SK-N-SH treated with all-trans-retinoic acid at 6 μM for 48 hours (cell line): ENCODE measurements around the gene A3GALT2.

Experiments
- ATAC-seq: fragments of 200-7000 bp; cut with Tn5 transposase; 3 replicates; pipeline ENCODE4 v1.9.1; 2020; ENCODE audit warnings: mild to moderate bottlenecking, moderate library complexity
- ARNTL ChIP-seq: fragments of 450-650 bp; formaldehyde crosslinking; IDR thresholded peaks from 2 replicates; pipeline ENCODE4 v1.5.0; 2020; ENCODE audit warnings: low read depth, mild to moderate bottlenecking, moderate library complexity, borderline replicate concordance
- BACH2 ChIP-seq: fragments of 250-450 bp; sonication (Bioruptor Pico); IDR thresholded peaks from 2 replicates; pipeline ENCODE4 v1.9.0; 2021; ENCODE audit warnings: mild to moderate bottlenecking, borderline replicate concordance
- CREB5 ChIP-seq: fragments of 250-450 bp; sonication (Bioruptor Pico); IDR thresholded peaks from 2 replicates; pipeline ENCODE4 v1.5.1; 2020; ENCODE audit warnings: low read depth, mild to moderate bottlenecking, moderate library complexity
- CSDC2 ChIP-seq: fragments of 250-450 bp; sonication (Bioruptor Pico); IDR thresholded peaks from 2 replicates; pipeline ENCODE4 v1.5.0; 2020; ENCODE audit warnings: mild to moderate bottlenecking, moderate library complexity
- ESRRG ChIP-seq: fragments of 250-450 bp; sonication (Bioruptor Pico); IDR thresholded peaks from 2 replicates; pipeline ENCODE4 v1.6.1; 2021; ENCODE audit warnings: mild to moderate bottlenecking
- GLIS3 ChIP-seq: fragments of 250-450 bp; sonication (Bioruptor Pico); IDR thresholded peaks from 2 replicates; pipeline ENCODE4 v1.5.0; 2020; ENCODE audit warnings: mild to moderate bottlenecking, moderate library complexity
- ISL1 ChIP-seq: fragments of 250-450 bp; sonication (Bioruptor Pico); IDR thresholded peaks from 2 replicates; pipeline ENCODE4 v2.1.2; 2022; ENCODE audit warnings: mild to moderate bottlenecking, moderate library complexity
- OSR1 ChIP-seq: fragments of 250-450 bp; sonication (Bioruptor Pico); IDR thresholded peaks from 2 replicates; pipeline ENCODE4 v1.8.0; 2022; ENCODE audit warnings: moderate library complexity, mild to moderate bottlenecking, inconsistent platforms
- PPARA ChIP-seq: fragments of 250-450 bp; sonication (Bioruptor Pico); IDR thresholded peaks from 2 replicates; pipeline ENCODE4 v1.5.0; 2020; ENCODE audit warnings: mild to moderate bottlenecking, borderline replicate concordance
- RARB ChIP-seq: fragments of 250-450 bp; sonication (Bioruptor Pico); IDR thresholded peaks from 2 replicates; pipeline ENCODE4 v1.8.0; 2021; ENCODE audit warnings: mild to moderate bottlenecking, moderate library complexity
- TCF4 ChIP-seq: fragments of 250-450 bp; sonication (Bioruptor Pico); IDR thresholded peaks from 2 replicates; pipeline ENCODE4 v1.8.0; 2021; ENCODE audit warnings: mild to moderate bottlenecking, moderate library complexity, borderline replicate concordance
- TOX ChIP-seq: fragments of 250-450 bp; sonication (Bioruptor Pico); IDR thresholded peaks from 2 replicates; pipeline ENCODE4 v1.8.0; 2021; ENCODE audit warnings: mild to moderate bottlenecking, moderate library complexity, borderline replicate concordance
- ZC3H10 ChIP-seq: fragments of 250-450 bp; sonication (Bioruptor Pico); IDR thresholded peaks from 2 replicates; pipeline ENCODE4 v1.5.1; 2021; ENCODE audit warnings: mild to moderate bottlenecking, moderate library complexity
- ZFP3 ChIP-seq: fragments of 250-450 bp; sonication (Bioruptor Pico); IDR thresholded peaks from 2 replicates; pipeline ENCODE4 v1.5.0; 2020; ENCODE audit warnings: mild to moderate bottlenecking, moderate library complexity
- ZFP30 ChIP-seq: fragments of 450-650 bp; formaldehyde crosslinking; IDR thresholded peaks from 2 replicates; pipeline ENCODE4 v1.5.0; 2022; ENCODE audit warnings: mild to moderate bottlenecking, moderate library complexity
- ZNF70 ChIP-seq: fragments of 450-650 bp; formaldehyde crosslinking; IDR thresholded peaks from 2 replicates; pipeline ENCODE4 v1.5.0; 2020; ENCODE audit warnings: mild to moderate bottlenecking, moderate library complexity
- ZNF8 ChIP-seq: fragments of 450-650 bp; formaldehyde crosslinking; IDR thresholded peaks from 2 replicates; pipeline ENCODE4 v1.5.0; 2020; ENCODE audit warnings: mild to moderate bottlenecking, moderate library complexity
- TF ChIP-seq, protein P1 (sequence below): fragments of 250-450 bp; sonication (Bioruptor Pico); IDR thresholded peaks from 2 replicates; pipeline ENCODE4 v1.8.0; 2020; ENCODE audit warnings: mild to moderate bottlenecking, moderate library complexity, borderline replicate concordance
- TF ChIP-seq, protein P2 (sequence below): fragments of 250-450 bp; sonication (Bioruptor Pico); IDR thresholded peaks from 2 replicates; pipeline ENCODE4 v1.5.1; 2021; ENCODE audit warnings: mild to moderate bottlenecking, moderate library complexity
- TF ChIP-seq, protein P3 (sequence below): fragments of 250-450 bp; sonication (Bioruptor Pico); IDR thresholded peaks from 2 replicates; pipeline ENCODE4 v1.8.0; 2021; ENCODE audit warnings: low read depth, mild to moderate bottlenecking, moderate library complexity, borderline replicate concordance

The A3GALT2 gene

GRCh38 chr1:33339413-33339812 lies 18.5 kb upstream of the A3GALT2 start:
- no peak for ATAC-seq
- TF ChIP-seq, protein P1, sequence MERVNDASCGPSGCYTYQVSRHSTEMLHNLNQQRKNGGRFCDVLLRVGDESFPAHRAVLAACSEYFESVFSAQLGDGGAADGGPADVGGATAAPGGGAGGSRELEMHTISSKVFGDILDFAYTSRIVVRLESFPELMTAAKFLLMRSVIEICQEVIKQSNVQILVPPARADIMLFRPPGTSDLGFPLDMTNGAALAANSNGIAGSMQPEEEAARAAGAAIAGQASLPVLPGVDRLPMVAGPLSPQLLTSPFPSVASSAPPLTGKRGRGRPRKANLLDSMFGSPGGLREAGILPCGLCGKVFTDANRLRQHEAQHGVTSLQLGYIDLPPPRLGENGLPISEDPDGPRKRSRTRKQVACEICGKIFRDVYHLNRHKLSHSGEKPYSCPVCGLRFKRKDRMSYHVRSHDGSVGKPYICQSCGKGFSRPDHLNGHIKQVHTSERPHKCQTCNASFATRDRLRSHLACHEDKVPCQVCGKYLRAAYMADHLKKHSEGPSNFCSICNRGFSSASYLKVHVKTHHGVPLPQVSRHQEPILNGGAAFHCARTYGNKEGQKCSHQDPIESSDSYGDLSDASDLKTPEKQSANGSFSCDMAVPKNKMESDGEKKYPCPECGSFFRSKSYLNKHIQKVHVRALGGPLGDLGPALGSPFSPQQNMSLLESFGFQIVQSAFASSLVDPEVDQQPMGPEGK (CRISPR knock-in tag), result no peak
- no peak for TF ChIP-seq PPARA (CRISPR knock-in tag)
- TF ChIP-seq ZNF8 (CRISPR knock-in tag), result no peak
- TF ChIP-seq RARB (CRISPR knock-in tag), result no peak
- TF ChIP-seq, all 23 proteins: peak for 0

DNA sequence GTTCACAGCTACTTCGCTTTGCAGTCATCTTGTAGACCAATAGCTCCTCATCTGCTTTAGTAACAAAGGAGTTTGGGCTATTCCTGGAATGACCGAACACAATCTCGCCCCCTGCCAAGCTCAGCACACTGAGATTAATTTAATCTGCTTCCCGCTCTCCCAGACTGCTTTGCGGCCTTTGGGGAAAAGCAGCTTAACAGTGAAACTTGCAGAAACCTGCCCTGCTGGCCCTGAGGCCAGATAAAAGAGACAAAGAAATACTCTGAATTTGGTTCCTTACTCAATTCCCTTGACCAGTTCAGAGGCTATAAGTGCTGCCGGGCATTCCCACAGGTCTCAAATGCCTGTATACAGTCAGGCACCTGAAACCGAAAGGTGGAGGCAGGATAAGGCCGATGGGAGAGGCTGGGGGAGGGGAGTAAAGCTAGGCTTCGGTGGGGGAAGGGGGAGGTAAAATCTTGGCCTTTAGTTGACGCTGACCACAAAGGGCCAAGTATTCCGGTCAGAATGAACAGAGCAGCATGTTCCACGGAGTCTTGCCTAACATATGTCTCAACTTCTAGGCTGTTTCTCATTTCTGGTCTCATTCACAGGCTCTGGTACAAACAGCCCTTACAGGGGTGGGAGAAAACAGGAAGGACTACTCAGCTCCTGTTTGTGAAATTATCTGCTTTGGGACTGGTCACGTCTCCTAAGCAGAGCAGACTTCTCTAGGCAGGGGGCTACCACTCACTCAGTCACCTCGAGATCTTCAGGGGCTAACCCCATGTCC lies 17.7 kb upstream of the A3GALT2 start:
- ATAC-seq, result no peak; the same call in 2 of the 3 replicates
- TF ChIP-seq ESRRG (CRISPR knock-in tag), result no peak
- no peak for TF ChIP-seq CSDC2 (CRISPR knock-in tag)
- TF ChIP-seq, all 23 proteins: peak for 0

DNA sequence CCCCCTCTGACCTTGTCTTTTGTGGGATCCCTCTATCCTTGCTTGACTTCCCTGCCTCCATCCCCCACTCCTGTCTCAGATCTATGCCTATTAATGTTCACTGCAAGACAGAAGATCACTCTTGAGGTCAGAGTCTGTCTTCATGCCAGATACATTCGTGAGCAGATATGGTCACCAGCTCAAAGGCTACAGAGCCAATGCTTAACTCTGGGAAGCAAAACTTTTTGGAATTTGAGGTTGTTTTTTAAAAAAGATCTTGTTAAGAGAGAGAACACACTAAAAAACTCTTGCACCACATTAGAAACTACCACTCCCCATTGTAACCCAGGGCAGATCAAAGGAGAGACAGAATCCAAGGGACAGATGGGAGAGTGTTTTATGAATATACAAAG lies 17.1 kb upstream of the A3GALT2 start:
- ATAC-seq, result no peak
- no peak for TF ChIP-seq PPARA (CRISPR knock-in tag)
- TF ChIP-seq ISL1 (CRISPR knock-in tag), result no peak
- no peak for TF ChIP-seq ZC3H10
- TF ChIP-seq ARNTL (CRISPR knock-in tag), result no peak
- no peak for TF ChIP-seq GLIS3
- no peak for TF ChIP-seq ZFP3 (CRISPR knock-in tag)
- no peak for TF ChIP-seq ESRRG (CRISPR knock-in tag)
- TF ChIP-seq ZFP30, result no peak
- TF ChIP-seq CSDC2 (CRISPR knock-in tag), result no peak
- no peak for TF ChIP-seq ZNF70 (CRISPR knock-in tag)
- no peak for TF ChIP-seq CREB5 (CRISPR knock-in tag)
- no peak for TF ChIP-seq RARB (CRISPR knock-in tag)
- TF ChIP-seq, protein P2, sequence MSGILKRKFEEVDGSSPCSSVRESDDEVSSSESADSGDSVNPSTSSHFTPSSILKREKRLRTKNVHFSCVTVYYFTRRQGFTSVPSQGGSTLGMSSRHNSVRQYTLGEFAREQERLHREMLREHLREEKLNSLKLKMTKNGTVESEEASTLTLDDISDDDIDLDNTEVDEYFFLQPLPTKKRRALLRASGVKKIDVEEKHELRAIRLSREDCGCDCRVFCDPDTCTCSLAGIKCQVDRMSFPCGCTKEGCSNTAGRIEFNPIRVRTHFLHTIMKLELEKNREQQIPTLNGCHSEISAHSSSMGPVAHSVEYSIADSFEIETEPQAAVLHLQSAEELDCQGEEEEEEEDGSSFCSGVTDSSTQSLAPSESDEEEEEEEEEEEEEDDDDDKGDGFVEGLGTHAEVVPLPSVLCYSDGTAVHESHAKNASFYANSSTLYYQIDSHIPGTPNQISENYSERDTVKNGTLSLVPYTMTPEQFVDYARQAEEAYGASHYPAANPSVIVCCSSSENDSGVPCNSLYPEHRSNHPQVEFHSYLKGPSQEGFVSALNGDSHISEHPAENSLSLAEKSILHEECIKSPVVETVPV (CRISPR knock-in tag), result no peak
- no peak for TF ChIP-seq TOX
- TF ChIP-seq TCF4 (CRISPR knock-in tag), result no peak
- TF ChIP-seq, protein P1 (CRISPR knock-in tag), result no peak
- TF ChIP-seq BACH2, result no peak
- TF ChIP-seq, all 23 proteins: peak for 0

- no peak for ATAC-seq
- no peak for TF ChIP-seq ZFP30
- TF ChIP-seq RARB (CRISPR knock-in tag), result no peak
- no peak for TF ChIP-seq ZC3H10
- TF ChIP-seq ARNTL (CRISPR knock-in tag), result no peak
- no peak for TF ChIP-seq OSR1 (CRISPR knock-in tag)
- TF ChIP-seq GLIS3, result no peak
- TF ChIP-seq, protein P3, sequence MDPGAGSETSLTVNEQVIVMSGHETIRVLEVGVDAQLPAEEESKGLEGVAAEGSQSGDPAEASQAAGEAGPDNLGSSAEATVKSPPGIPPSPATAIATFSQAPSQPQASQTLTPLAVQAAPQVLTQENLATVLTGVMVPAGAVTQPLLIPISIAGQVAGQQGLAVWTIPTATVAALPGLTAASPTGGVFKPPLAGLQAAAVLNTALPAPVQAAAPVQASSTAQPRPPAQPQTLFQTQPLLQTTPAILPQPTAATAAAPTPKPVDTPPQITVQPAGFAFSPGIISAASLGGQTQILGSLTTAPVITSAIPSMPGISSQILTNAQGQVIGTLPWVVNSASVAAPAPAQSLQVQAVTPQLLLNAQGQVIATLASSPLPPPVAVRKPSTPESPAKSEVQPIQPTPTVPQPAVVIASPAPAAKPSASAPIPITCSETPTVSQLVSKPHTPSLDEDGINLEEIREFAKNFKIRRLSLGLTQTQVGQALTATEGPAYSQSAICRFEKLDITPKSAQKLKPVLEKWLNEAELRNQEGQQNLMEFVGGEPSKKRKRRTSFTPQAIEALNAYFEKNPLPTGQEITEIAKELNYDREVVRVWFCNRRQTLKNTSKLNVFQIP (CRISPR knock-in tag), result no peak
- no peak for TF ChIP-seq ZNF8 (CRISPR knock-in tag)
- TF ChIP-seq ZFP3 (CRISPR knock-in tag), result no peak
- no peak for TF ChIP-seq ISL1 (CRISPR knock-in tag)
- no peak for TF ChIP-seq BACH2
Measured at GRCh38 chr1:33337441-33337840, 16.5 kb upstream of the A3GALT2 start.
